ENCODE measurements around the gene CFAP77. TPM values are rescaled to one million over a fixed set of nuclear protein-coding genes. Genes with fewer than 3 reads are reported as not detected.

CFAP77 gene
- polyA plus RNA-seq, 3 donors, result not detected

DNA sequence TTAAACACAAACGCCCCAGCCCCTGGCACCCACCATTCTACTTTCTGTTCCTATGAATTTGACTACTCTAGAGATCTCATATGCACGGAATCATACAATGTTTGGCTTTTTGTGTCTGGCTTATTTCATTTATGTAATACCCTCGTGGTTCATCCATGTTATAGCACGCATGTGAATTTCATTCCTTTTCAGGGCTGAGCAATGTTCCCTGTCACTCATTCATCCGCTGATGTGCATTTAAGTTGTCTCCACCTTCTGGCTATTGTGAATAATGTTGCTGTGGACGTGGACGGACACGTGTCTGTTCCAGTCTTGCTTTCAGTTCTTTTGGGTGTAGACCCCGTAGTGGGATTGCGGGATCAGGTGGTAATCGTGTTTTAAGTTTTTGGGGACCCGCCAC is 92.5 kb downstream of the CFAP77 start:
- TF ChIP-seq, protein P1, sequence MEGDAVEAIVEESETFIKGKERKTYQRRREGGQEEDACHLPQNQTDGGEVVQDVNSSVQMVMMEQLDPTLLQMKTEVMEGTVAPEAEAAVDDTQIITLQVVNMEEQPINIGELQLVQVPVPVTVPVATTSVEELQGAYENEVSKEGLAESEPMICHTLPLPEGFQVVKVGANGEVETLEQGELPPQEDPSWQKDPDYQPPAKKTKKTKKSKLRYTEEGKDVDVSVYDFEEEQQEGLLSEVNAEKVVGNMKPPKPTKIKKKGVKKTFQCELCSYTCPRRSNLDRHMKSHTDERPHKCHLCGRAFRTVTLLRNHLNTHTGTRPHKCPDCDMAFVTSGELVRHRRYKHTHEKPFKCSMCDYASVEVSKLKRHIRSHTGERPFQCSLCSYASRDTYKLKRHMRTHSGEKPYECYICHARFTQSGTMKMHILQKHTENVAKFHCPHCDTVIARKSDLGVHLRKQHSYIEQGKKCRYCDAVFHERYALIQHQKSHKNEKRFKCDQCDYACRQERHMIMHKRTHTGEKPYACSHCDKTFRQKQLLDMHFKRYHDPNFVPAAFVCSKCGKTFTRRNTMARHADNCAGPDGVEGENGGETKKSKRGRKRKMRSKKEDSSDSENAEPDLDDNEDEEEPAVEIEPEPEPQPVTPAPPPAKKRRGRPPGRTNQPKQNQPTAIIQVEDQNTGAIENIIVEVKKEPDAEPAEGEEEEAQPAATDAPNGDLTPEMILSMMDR (IDR thresholded peaks at IDR 0.05), result no peak
- peaks cover 12% of the 10 kb centered on the region for H3K4me1 Mint-ChIP-seq
- H3K4me3 Mint-ChIP-seq, result no peak overlapping the region
- no peak overlapping the region for H3K27ac ChIP-seq (ENCODE audit: low read depth in 1 of 2, low read length in 2 of 2)
- H3K9ac ChIP-seq (ENCODE audit: insufficient read depth, low read length, poor library complexity, severe bottlenecking), result no peak overlapping the region
- no peaks in the 10 kb centered on the region for H3K36me3 Mint-ChIP-seq
- 92% methylated on average over 6 of the region's 12 CpGs for WGBS (ENCODE audit: insufficient coverage)
- H3K4me1 ChIP-seq (ENCODE audit: control insufficient read depth in 1 of 2, insufficient read depth in 2 of 2, low read length in 2 of 2), result peaks cover 12% of the 10 kb centered on the region in 2 donors
- DNase-seq, result no peak
- no peaks in the 10 kb centered on the region for H3K9me3 Mint-ChIP-seq
- H3K4me2 ChIP-seq (replicated peaks; ENCODE audit: extremely low read depth, low read length, poor library complexity, severe bottlenecking), result no peak overlapping the region
- peaks cover 14 to 19% (median 17%) of the 10 kb centered on the region in 3 donors for H3K27me3 Mint-ChIP-seq (ENCODE audit: low read depth in 3 of 3)
- no peaks in the 10 kb centered on the region for H4K20me1 ChIP-seq (ENCODE audit: insufficient read depth, low read length)
- H3K79me2 ChIP-seq (ENCODE audit: insufficient read depth, low read length), result no peaks in the 10 kb centered on the region
- H3K9me3 ChIP-seq (replicated peaks in 1 of 2; ENCODE audit: control insufficient read depth in 1 of 2, insufficient read depth in 1 of 2, low read length in 2 of 2), result no peaks in the 10 kb centered on the region
- H3K36me3 ChIP-seq (replicated peaks in 1 of 2; ENCODE audit: control insufficient read depth in 1 of 2, insufficient read depth in 2 of 2, low read length in 2 of 2), result no peaks in the 10 kb centered on the region
- H3K27me3 ChIP-seq (ENCODE audit: control insufficient read depth in 2 of 2, insufficient read depth in 2 of 2, low read length in 2 of 2), result peaks cover 0 to 7% of the 10 kb centered on the region in 2 donors
- H2AFZ ChIP-seq (ENCODE audit: insufficient read depth, low read depth, low read length, poor library complexity, severe bottlenecking), result no peak overlapping the region
- H3K27ac Mint-ChIP-seq, result no peak overlapping the region
- intact Hi-C loops (cut with micrococcal nuclease), result no loop called here
- no peak overlapping the region for H3K4me3 ChIP-seq (replicated peaks in 1 of 3; ENCODE audit: low read depth in 2 of 3, low read length in 3 of 3)

DNA sequence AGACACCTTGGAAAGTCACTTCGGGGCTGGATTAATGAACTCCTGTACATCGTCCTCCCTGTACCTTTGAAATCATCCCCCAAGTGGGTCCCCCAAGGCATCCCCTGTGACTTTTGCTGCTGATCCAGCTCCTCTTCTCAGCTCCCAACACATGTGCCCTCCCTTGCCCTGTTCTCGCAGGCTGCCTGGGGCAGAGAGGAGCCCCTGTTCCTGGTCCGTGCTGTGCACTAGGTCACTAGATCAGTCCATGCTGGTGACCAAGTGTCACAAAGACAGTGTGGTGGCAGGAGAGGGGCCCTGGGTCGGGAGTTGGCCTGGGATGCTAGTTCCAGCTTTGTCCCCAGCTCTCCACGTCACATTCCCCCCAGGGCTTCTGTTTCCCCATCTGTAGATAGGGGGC is 93.1 kb downstream of the CFAP77 start:
- Histone ChIP-seq H3K4me2 (replicated peaks; ENCODE audit: extremely low read depth, low read length, poor library complexity, severe bottlenecking) (no peak overlapping the region), H3K9me3 (replicated peaks in 1 of 2; ENCODE audit: control insufficient read depth in 1 of 2, insufficient read depth in 1 of 2, low read length in 2 of 2) (no peaks in the 10 kb centered on the region), H3K9ac (ENCODE audit: insufficient read depth, low read length, poor library complexity, severe bottlenecking) (no peak overlapping the region), H3K36me3 (replicated peaks in 1 of 2; ENCODE audit: control insufficient read depth in 1 of 2, insufficient read depth in 2 of 2, low read length in 2 of 2) (no peaks in the 10 kb centered on the region), H3K4me1 (ENCODE audit: control insufficient read depth in 1 of 2, insufficient read depth in 2 of 2, low read length in 2 of 2) (peaks cover 13 to 14% of the 10 kb centered on the region in 2 donors), H3K4me3 (replicated peaks in 1 of 3; ENCODE audit: low read depth in 2 of 3, low read length in 3 of 3) (no peak overlapping the region), H3K27ac (ENCODE audit: low read depth in 1 of 2, low read length in 2 of 2) (no peak overlapping the region), H4K20me1 (ENCODE audit: insufficient read depth, low read length) (no peaks in the 10 kb centered on the region), H3K27me3 (ENCODE audit: control insufficient read depth in 2 of 2, insufficient read depth in 2 of 2, low read length in 2 of 2) (peaks cover 0 to 7% of the 10 kb centered on the region in 2 donors), H3K79me2 (ENCODE audit: insufficient read depth, low read length) (no peaks in the 10 kb centered on the region), H2AFZ (ENCODE audit: insufficient read depth, low read depth, low read length, poor library complexity, severe bottlenecking) (no peak overlapping the region)
- TF ChIP-seq, protein P1 (IDR thresholded peaks at IDR 0.05), result no peak
- H3K36me3 Mint-ChIP-seq, result no peaks in the 10 kb centered on the region
- H3K27me3 Mint-ChIP-seq (ENCODE audit: low read depth in 3 of 3), result peaks cover 14 to 22% (median 17%) of the 10 kb centered on the region in 3 donors
- intact Hi-C loops (cut with micrococcal nuclease), result no loop called here
- no peaks in the 10 kb centered on the region for H3K9me3 Mint-ChIP-seq
- H3K4me1 Mint-ChIP-seq, result peaks cover 15% of the 10 kb centered on the region
- DNase-seq, result no peak
- H3K4me3 Mint-ChIP-seq, result no peak overlapping the region
- peak overlapping the region in 1 of 7 donors; percentile 23 for H3K27ac Mint-ChIP-seq
- 75% methylated on average over 3 of the region's 6 CpGs for WGBS (ENCODE audit: insufficient coverage)
